OCI-LY3 (cell line): ENCODE results near the gene ABHD18.
"Not testable (repeated sequence)": the region's sequence is repeated elsewhere in the genome, so short reads cannot be mapped to it uniquely, and the experiment has no call there.

ENCODE experiments used
- H2AFZ ChIP-seq: fragments of 200-600, 300-600 bp; shearing (Covaris generic); 2 replicates; pipeline ENCODE4 v1.6.0; 2014; ENCODE audit warnings: antibody characterized with exemption, low read depth, low read length
- H3K27ac ChIP-seq: fragments of 200-600, 300-600 bp; sonication (generic); 2 replicates; pipeline ENCODE4 v1.5.1; 2014; ENCODE audit warnings: mild to moderate bottlenecking, low read length, moderate library complexity, mixed read lengths
- H3K27me3 ChIP-seq: fragments of 200-600, 300-600 bp; sonication (generic); 2 replicates; pipeline ENCODE4 v1.6.1; 2014; ENCODE audit warnings: low read depth, low read length, mixed read lengths
- H3K36me3 ChIP-seq: fragments of 200-600, 300-600 bp; sonication (generic); replicated peaks from 2 replicates; pipeline ENCODE3; 2014; ENCODE audit warnings: low read depth, low read length, mixed read lengths
- H3K4me1 ChIP-seq: fragments of 300-600, 200-600 bp; sonication (generic); 2 replicates; pipeline ENCODE4 v1.6.1; 2014; ENCODE audit warnings: low read length, mixed read lengths
- H3K4me2 ChIP-seq: fragments of 200-600, 300-600 bp; sonication (generic); 2 replicates; pipeline ENCODE4 v1.6.1; 2014; ENCODE audit warnings: low read length, mixed read lengths
- H3K4me3 ChIP-seq: fragments of 300-600, 200-600 bp; sonication (generic); 2 replicates; pipeline ENCODE4 v1.5.1; 2014; ENCODE audit warnings: antibody characterized with exemption, mild to moderate bottlenecking, low read length, moderate library complexity
- H3K79me2 ChIP-seq: fragments of 300-600, 200-600 bp; shearing (Covaris generic); 2 replicates; pipeline ENCODE4 v1.6.1; 2014; ENCODE audit warnings: mild to moderate bottlenecking, low read length, mixed read lengths
- H3K9ac ChIP-seq: fragments of 300-600, 200-600 bp; shearing (Covaris generic); 2 replicates; pipeline ENCODE4 v1.6.0; 2014; ENCODE audit warnings: mild to moderate bottlenecking, low read length, moderate library complexity
- H3K9me3 ChIP-seq: fragments of 200-600, 300-600 bp; shearing (Covaris generic); 2 replicates; pipeline ENCODE4 v1.6.1; 2014; ENCODE audit warnings: low read length, mixed read lengths; ENCODE audit not compliant: insufficient read depth
- H4K20me1 ChIP-seq: fragments of 200-600, 300-600 bp; sonication (generic); 2 replicates; pipeline ENCODE4 v1.6.1; 2016; ENCODE audit warnings: low read length, mixed read lengths; ENCODE audit not compliant: insufficient read depth
- EZH2phosphoT487 ChIP-seq: fragments of 200-600 bp; shearing (Covaris generic); IDR thresholded peaks from 2 replicates; pipeline ENCODE4 v1.6.1; 2018; ENCODE audit warnings: antibody characterized with exemption, mixed run types, low read depth
- TF ChIP-seq, protein P1 (sequence below): fragments of 200-600, 300-600 bp; sonication (generic); IDR thresholded peaks from 2 replicates; pipeline ENCODE4 v1.5.1; 2014; ENCODE audit warnings: antibody characterized with exemption, low read length, low read depth

Gene ABHD18

DNA sequence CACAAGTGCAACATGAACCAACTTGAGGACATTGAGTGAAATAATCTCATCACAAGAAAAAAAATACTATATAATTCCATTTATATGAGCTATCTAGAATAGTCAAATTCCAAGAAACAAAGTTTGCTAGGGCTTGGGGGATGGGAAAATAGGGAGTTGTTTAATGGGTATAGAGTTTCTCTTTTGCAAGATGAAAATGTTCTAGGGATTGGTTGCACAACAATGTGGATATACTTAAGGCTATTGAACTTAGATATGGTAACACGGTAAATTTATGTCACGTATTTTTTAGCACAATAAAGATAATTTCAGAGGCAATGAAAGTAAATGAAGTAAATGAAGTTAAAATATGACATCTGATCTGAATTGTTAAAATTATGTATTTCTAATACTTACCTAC lies 8.1 kb upstream of the ABHD18 start:
- Histone ChIP-seq H3K4me2 (no peak overlapping the region), H4K20me1 (peaks cover under 1% of the 10 kb centered on the region; the same call in 1 of the 2 replicates), H3K4me3 (no peak overlapping the region), H3K27me3 (no peaks in the 10 kb centered on the region), H3K79me2 (peaks cover 11% of the 10 kb centered on the region), H3K9ac (no peak overlapping the region), H3K9me3 (no peaks in the 10 kb centered on the region), H3K27ac (no peak overlapping the region), H3K4me1 (no peaks in the 10 kb centered on the region), H2AFZ (no peak overlapping the region), H3K36me3 (peaks cover 5% of the 10 kb centered on the region)
- TF ChIP-seq EZH2phosphoT487 = no peak

DNA sequence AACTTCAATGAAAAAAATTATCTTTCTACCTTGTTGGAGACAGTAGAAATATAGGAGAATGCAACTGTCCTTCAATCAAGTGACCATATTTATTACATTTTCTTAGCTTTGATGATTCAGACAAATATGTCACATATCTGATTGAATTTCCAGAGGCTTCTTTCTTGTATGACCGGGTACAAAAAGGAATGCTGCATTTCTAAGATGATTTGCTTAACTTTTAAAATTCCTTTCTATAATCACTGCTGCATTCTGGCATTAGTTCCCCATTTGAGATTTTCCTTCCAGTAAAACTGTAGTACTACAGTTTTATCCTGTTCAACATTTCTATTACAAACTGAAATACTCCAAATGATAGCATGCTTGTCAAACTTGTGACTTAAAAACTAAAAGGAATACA lies 5.4 kb upstream of the ABHD18 start:
- Histone ChIP-seq H4K20me1 (peaks cover 4% of the 10 kb centered on the region; the same call in 1 of the 2 replicates), H3K27ac (no peak overlapping the region), H3K4me1 (peaks cover 8% of the 10 kb centered on the region), H3K79me2 (peaks cover 33% of the 10 kb centered on the region), H3K36me3 (peaks cover under 1% of the 10 kb centered on the region), H3K4me2 (no peak overlapping the region), H3K9me3 (no peaks in the 10 kb centered on the region), H3K9ac (no peak overlapping the region), H3K27me3 (no peaks in the 10 kb centered on the region), H3K4me3 (no peak overlapping the region), H2AFZ (no peak overlapping the region)
- TF ChIP-seq EZH2phosphoT487 = no peak
- TF ChIP-seq, protein P1, sequence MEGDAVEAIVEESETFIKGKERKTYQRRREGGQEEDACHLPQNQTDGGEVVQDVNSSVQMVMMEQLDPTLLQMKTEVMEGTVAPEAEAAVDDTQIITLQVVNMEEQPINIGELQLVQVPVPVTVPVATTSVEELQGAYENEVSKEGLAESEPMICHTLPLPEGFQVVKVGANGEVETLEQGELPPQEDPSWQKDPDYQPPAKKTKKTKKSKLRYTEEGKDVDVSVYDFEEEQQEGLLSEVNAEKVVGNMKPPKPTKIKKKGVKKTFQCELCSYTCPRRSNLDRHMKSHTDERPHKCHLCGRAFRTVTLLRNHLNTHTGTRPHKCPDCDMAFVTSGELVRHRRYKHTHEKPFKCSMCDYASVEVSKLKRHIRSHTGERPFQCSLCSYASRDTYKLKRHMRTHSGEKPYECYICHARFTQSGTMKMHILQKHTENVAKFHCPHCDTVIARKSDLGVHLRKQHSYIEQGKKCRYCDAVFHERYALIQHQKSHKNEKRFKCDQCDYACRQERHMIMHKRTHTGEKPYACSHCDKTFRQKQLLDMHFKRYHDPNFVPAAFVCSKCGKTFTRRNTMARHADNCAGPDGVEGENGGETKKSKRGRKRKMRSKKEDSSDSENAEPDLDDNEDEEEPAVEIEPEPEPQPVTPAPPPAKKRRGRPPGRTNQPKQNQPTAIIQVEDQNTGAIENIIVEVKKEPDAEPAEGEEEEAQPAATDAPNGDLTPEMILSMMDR = no peak

DNA sequence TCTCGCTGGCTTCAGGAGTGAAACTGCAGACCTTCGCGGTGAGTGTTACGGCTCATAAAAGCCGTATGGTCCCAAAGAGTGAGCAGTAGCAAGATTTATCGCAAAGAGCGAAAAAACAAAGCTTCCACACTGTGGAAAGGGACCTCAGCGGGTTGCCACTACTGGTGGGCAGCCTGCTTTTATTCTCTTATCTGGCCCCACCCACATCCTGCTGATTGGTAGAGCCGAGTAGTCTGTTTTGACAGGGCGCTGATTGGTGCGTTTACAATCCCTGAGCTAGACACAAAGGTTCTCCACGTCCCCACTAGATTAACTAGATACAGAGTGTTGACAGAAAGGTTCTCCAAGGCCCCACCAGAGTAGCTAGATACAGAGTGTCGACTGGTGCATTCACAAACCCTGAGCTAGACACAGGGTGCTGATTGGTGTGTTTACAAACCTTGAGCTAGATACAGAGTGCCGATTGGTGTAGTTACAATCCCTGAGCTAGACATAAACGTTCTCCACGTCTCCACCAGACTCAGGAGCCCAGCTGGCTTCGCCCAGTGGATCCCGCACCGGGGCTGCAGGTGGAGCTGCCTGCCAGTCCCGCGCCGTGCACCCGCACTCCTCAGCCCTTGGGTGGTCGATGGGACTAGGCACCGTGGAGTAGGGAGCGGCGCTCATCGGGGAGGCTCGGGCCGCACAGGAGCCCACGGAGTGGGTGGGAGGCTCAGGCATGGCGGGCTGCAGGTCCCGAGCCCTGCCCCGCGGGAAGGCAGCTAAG lies 1.4 kb upstream of the ABHD18 start:
- Histone ChIP-seq H3K9ac (peak overlapping the region; percentile 81; the same call in 1 of the 2 replicates), H3K4me3 (peak overlapping the region; percentile 85; the same call in 1 of the 2 replicates), H3K79me2 (peaks cover 61% of the 10 kb centered on the region), H3K4me2 (peak overlapping the region; percentile 41), H3K4me1 (peaks cover 16% of the 10 kb centered on the region)
- not testable (repeated sequence) for H3K27ac ChIP-seq, H3K9me3 ChIP-seq, H3K27me3 ChIP-seq, H3K36me3 ChIP-seq, H2AFZ ChIP-seq, H4K20me1 ChIP-seq

DNA sequence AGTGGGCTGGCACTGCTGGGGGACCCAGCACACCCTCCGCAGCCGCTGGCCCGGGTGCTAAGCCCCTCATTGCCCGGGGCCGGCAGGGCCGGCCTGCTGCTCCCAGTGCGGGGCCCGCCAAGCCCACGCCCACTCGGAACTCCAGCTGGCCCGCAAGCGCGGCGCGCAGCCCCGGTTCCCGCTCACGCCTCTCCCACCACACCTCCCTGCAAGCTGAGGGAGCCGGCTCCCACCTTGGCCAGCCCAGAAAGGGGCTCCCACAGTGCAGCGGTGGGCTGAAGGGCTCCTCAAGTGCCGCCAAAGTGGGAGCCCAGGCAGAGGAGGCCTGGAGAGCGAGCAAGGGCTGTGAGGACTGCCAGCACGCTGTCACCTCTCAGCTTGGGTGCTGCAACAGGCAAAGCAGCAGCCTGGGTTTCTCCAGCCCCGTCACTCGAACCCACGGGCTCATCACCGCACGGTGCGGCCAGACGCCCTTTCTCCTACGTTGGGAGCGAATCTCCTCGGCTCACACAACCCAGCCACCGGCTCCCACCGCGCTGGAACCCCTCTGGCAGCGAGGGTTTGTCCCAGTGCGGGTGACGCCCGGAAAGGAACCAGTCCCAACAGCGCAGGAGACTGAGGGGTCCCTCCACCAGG lies 662 bp upstream of the ABHD18 start:
- Histone ChIP-seq H2AFZ (peak overlapping the region; percentile 88), H3K79me2 (peaks cover 68% of the 10 kb centered on the region)
- H4K20me1 ChIP-seq = not testable (repeated sequence)

DNA sequence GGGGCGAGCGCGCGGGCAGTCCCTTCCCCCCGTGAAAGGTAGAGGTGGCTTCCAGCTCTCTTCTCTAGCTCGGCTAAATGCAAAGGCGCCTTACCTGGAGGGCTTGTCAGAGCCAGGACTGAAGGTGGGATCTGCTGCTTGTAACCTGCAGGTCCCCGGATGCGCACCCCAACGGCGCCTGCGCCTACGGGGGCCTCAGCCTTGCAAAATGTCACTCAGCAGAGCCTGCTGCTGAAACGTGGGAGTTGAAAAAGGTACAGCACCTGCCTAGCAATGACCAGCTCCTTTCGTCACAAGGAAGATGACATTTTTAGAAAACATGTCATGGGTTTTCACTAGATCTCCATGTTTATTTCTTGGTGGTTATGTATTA lies 583 bp downstream of the ABHD18 start:
- H3K9me3 ChIP-seq = no peaks in the 10 kb centered on the region
- peaks cover 77% of the 10 kb centered on the region for H3K79me2 ChIP-seq
- H3K9ac ChIP-seq = peak overlapping the region; percentile 87
- peak overlapping the region; percentile 80 for H2AFZ ChIP-seq
- no peak for TF ChIP-seq EZH2phosphoT487
- TF ChIP-seq, protein P1 = no peak
- H3K4me2 ChIP-seq = peak overlapping the region; percentile 79
- peaks cover 16% of the 10 kb centered on the region for H3K4me1 ChIP-seq
- H3K27ac ChIP-seq = peak overlapping the region; percentile 74
- no peaks in the 10 kb centered on the region for H3K36me3 ChIP-seq
- peaks cover 4% of the 10 kb centered on the region; the same call in 1 of the 2 replicates for H4K20me1 ChIP-seq
- H3K4me3 ChIP-seq = peak overlapping the region; percentile 85
- no peaks in the 10 kb centered on the region for H3K27me3 ChIP-seq

More for the DNA sequence above, 662 bp upstream of the ABHD18 start:
- Histone ChIP-seq H3K4me3 (peak overlapping the region; percentile 85), H3K27ac (peak overlapping the region; percentile 58), H3K4me2 (peak overlapping the region; percentile 44), H3K4me1 (peaks cover 16% of the 10 kb centered on the region), H3K9ac (peak overlapping the region; percentile 81)
- H3K9me3 ChIP-seq, H3K27me3 ChIP-seq, H3K36me3 ChIP-seq: not testable (repeated sequence)
